22Rv1 (cell line): ENCODE measurements around the gene SDR42E1.

ENCODE experiments used
- H3K27ac ChIP-seq: fragments of 450-650 bp; 2 replicates; pipeline ENCODE4 v1.5.1; 2017
- CTCF ChIP-seq: fragments of 450-650 bp; IDR thresholded peaks from 2 replicates; pipeline ENCODE4 v1.5.1; 2017; ENCODE audit warnings: mild to moderate bottlenecking
- ZFX ChIP-seq: fragments of 450-650 bp; IDR thresholded peaks from 2 replicates; pipeline ENCODE4 v1.6.1; 2017; ENCODE audit warnings: antibody characterized with exemption, borderline replicate concordance

Gene SDR42E1

GRCh38 chr16:81939164-81940056, 71.9 kb downstream of the SDR42E1 start:
- TF ChIP-seq CTCF (no peak), ZFX (no peak)

More at GRCh38 chr16:81939164-81940056, 71.9 kb downstream of the SDR42E1 start:
- no peak overlapping the region for H3K27ac ChIP-seq
